Measurements from ENCODE around the gene PCSK2. TPM values are rescaled to one million over a fixed set of nuclear protein-coding genes. Genes with fewer than 3 reads are reported as not detected.

The PCSK2 gene, protein sequence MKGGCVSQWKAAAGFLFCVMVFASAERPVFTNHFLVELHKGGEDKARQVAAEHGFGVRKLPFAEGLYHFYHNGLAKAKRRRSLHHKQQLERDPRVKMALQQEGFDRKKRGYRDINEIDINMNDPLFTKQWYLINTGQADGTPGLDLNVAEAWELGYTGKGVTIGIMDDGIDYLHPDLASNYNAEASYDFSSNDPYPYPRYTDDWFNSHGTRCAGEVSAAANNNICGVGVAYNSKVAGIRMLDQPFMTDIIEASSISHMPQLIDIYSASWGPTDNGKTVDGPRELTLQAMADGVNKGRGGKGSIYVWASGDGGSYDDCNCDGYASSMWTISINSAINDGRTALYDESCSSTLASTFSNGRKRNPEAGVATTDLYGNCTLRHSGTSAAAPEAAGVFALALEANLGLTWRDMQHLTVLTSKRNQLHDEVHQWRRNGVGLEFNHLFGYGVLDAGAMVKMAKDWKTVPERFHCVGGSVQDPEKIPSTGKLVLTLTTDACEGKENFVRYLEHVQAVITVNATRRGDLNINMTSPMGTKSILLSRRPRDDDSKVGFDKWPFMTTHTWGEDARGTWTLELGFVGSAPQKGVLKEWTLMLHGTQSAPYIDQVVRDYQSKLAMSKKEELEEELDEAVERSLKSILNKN
- total RNA-seq (2014; rRNA removed; shearing (Covaris generic)) = not detected in 2 replicates

DNA sequence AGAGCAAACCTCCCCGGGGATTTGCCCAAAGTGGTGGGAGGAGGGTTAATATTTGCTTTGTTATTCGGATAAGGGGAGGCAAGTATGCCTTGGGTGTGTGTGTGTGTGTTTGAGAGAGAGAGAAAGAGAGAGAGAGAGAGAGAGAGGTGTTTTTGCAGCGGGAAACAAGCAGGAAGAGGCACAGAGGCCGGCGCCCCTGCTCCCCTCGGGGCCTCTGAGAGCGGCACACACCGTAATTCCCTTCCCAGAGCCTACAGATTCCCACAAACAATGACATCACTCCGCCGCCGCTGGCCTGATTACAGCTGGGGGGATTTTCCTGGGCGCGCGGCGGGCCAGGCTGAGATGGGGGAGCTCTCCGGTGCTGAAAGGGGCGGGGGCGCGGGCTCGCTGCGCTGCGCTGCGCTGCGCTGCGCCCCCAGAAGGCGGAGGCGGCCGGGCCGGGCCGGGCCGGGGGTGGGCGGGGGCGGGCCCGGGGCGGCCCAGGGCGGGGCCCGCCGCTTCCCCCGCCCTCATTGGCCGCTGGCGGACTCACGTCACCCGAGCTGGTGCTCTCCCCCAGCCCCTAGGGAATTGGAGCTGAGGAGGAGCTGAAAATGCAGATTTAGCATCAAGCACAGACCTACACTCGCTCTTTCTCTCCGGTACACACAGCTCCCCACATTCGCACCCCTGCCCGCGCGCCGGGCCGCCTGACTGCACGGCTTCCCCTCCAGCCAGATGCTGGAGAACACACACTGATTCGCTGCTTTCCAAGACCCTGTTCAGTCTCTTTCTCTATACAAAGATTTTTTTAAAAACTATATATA, at the start of gene PCSK2:
Gene PCSK2, plus strand, starts transcription at position 631 of the 809 bp plus-strand sequence. CDS start 266 bp downstream, outside the sequence.

GRCh38 chr20:17530716-17531664, 304.1 kb downstream of the PCSK2 start, which contains the start of gene BFSP1:
TSS of gene BFSP1 (minus strand) at chr20:17531379. CDS start at chr20:17531329, 50 bp downstream.

Small RNAs within 50 kb of the gene (small RNA-seq; reads per million reads assigned to genes)
- gene AL359511.1 (not detected), gene RNU1-131P (0.13 reads per million), gene RNU6-27P (not detected)

Measured in A375 (cell line).